HPDE6-E6E7 (cell line): ENCODE measurements around the gene CR1L.
"Not testable (repeated sequence)": the region's sequence is repeated elsewhere in the genome, so short reads cannot be mapped to it uniquely, and the experiment has no call there.

Source experiments
- DNase-seq: peaks from one replicate; pipeline ENCODE4 v3.0.0; 2011; ENCODE audit warnings: missing footprints; ENCODE audit errors: extremely low spot score

CR1L gene

DNA sequence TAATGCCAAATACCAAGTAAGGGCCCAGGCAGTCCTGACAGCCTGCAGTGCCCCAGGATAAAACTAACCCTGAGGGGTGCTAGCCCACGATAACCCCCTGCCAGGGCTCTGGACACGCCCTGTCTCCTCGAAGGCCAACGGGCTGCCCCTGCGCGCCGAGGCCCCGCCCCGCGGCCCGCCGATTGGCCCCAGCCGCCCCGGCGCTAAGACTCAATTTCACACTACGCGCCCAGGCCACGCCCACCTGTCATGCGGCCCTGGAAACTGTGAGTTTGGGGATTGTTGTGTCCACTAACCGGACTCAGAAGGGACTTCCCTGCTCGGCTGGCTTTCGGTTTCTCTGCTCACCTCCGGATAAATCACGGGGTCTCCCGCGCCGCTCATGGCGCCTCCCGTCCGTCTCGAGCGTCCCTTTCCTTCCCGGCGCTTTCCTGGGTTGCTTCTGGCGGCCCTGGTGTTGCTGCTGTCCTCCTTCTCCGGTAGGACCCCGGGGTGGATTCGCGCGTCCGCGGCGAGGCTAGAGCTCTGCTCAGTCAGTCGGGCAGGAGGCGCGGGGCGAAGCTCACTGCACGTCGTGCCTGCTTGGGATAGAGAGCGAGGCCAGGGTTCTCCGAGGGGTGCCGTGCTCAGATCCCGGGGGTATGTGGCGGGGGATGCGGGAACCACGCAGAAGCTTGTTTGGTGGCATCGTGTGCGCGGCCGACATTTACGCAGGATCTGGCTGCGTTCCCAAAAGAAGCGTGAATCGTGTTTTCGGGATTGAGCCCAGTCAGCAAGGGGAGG is at the start of gene CR1L:
Gene CR1L, plus strand, starts transcription at position 282 of the 783 bp plus-strand sequence. Its CDS starts 101 bp downstream, at position 383.
- peak; percentile 55 for DNase-seq

DNA sequence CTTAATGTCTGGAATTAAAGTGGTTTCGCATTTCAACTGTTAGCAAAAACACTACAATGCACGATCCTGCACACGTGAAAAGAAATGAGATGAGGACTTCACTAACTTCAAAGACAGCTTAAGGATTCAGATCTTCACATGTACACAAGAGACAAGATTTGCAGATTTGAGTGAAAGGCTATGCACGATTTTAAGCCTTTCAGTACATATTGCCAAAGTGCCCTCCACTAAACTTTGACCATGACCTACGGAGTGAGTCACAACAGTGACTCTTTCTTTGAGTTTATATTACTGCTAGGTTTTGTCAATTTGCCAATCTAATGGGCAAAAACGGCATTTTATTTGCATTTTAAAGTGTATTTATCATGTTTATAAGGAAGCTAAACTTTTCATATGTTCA is 41.2 kb upstream of the CR1L start:
- peak; percentile 9 for DNase-seq

DNA sequence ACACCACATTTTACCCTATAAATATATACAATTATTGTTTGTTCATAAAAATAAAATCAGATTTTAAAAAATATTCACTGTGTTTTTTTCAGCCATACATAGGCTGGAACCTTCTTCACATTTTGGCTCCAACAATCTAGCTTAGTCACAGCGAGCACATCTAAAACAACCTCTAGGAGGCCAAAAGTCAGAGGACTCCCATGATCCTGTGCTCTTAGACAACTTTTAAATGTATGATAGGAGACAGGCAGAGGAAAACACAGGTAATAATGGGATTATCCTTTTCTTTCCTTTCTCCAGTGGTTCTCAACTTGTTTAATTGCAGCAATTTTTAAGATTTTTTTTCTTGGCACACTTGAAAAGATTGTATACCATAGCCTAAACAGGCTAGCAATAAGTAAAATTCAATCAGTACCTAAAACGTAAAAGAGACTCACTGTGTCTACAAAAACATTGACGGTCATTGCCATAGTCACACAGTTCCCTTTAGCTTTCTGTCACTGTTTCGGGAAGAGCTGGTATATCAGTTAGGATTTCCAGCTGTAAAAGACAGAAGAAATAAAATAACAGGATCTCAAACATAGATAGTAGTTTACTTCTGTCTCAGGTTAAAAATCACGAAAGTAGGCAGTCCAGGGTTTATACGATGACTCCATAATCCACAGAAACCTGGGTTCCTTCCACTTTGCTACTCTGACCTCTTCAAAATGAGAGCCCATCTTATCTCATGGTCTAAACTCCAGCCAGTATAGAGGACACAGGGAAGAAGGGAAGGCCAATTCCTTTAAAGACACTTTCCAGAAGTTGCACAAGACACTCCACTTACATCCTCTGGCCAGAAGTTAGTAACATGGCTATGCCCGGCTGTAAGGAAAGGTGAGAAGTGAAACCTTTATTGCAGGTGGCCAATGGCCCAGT is 39.2 kb upstream of the CR1L start:
- DNase-seq: no peak

DNA sequence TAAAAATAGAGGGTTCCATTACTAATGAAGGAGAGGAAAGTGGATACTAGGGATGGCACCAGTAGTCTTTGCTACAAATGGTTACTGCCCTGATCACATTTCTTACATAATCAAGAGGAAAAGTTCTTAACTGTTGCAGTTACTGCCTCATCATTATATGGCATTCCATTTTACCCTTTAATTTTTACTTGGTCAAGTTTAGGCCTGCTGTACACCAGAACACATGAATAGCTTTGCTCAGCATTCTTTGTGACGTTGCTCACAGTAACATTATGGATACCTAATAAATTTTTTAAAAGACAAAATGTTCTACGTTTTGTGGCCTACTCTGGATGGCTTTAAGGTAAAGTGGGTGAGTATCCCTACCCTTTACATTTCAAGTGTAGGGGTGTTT is 38.6 kb upstream of the CR1L start:
- DNase-seq: no peak

DNA sequence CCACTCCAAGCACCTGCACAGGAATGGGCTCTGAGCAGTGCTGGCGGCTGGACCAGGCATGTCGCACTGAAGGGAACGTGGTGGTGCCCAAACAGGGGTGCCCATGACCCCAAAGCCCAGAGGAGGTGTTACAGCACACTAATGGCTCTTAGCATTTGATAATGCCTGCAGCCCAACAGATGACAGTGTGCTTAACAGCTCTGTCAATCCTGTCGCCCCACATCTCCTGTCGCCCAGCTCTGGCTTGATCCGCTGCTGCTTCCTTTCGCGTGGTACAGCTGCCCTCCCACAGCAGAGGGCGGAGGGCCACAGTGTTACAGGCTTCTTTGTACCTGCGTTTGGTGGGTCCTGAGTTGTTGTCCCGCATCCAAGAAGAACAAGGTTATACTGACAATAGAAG is 32.2 kb upstream of the CR1L start:
- no peak for DNase-seq

DNA sequence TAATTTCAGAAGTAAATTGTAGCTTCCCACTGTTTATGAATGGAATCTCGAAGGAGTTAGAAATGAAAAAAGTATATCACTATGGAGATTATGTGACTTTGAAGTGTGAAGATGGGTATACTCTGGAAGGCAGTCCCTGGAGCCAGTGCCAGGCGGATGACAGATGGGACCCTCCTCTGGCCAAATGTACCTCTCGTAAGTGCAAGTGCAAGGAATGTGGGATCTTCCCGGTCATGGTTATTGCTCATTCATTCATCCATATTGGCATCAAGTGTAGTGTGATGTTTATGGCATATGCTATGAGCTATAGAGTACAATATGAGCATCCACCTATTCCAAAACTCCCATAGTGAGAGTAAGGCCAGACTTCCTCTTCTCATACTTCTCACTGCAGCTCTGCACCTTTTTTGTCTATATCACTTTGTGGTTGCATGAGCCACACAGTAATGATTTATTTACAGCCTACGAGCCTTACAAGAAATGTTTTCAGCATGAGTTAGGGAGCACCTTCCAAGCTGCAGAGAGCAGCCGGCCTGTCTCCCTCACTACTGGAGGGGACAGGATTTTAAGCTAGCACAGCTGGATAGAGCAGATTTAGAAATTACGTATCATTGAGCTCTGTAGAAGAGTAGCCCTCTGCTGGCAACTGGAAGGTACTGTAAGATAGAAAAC is 24.9 kb upstream of the CR1L start:
- peak; percentile 22 for DNase-seq

DNA sequence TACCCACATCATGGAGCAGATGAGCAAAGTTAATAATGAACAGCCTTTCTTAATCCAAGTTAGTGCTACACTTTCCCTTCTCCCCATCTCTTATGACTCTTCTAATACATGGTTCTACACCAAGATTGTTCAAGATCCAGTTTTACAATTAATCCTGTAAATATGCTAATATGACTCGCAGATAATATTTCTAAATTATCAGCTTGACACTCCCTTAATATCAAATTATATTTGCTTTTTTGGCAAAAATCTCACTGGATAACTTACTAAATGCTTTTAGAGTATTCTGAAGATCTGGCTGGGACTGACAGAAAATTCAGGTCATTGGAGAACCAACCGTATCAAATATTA is 24.4 kb upstream of the CR1L start:
- DNase-seq: no peak

DNA sequence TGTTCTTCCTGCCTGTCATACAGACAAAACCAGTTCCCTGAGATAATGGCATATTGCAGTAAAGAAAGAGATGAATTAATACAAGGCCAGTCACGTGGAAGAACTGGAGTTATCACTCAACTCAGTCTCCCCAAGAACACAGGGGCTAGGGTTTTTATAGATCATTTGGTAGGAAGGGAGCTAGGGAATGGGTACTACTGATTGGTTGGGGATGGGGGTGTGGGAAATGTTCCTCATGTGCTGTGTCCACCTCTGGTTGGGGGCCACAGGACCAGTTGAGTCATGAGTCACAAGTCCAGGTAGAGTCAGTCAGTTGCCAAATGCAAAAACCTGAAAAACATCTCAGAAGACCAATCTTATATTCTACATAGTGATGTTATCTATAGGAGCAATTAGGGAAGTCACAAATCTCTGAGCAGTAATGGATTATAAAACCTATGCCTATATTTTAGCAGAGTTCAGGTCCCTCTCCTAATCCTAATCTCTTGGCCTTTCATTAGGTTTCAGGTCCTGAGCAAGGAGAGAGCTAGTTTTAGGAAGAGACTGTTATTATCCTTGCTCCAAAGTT is 19.3 kb upstream of the CR1L start:
- DNase-seq: not testable (repeated sequence)

DNA sequence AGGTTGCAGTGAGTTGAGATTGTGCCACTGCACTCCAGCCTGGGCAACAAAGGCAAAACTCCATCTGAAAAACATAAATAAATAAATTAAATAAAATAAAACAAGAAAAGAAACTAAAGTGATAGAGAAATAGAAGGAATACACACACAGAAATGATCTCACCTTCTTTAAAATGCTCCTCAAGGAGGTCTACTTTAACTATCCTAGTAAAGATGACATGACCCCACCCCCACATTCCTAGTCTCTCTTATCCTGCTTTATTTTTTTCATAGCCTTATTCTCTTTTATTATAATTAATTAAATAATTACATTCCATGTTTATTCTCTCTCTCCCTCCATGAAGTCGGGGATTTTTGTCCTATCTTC is 18.0 kb upstream of the CR1L start:
- no peak for DNase-seq

DNA sequence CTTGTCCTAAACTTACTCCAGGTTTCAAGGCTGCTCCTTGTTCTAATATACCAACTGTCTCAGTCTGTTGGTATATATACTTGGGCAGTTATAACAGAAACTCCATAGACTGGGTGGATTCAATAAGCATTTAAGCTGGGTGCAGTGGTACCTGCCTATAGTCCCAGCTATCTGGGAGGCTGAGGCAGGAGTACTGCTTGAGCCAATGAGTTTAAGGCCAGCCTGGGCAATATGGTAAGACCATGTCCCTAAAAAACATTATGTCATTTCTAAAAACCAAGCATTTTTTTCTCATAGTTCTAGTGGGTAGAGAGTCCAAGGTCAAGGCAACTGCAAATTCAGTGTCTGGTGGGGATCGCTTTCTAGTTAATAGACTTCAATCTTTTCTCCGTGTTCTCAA is 17.4 kb upstream of the CR1L start:
- no peak for DNase-seq

DNA sequence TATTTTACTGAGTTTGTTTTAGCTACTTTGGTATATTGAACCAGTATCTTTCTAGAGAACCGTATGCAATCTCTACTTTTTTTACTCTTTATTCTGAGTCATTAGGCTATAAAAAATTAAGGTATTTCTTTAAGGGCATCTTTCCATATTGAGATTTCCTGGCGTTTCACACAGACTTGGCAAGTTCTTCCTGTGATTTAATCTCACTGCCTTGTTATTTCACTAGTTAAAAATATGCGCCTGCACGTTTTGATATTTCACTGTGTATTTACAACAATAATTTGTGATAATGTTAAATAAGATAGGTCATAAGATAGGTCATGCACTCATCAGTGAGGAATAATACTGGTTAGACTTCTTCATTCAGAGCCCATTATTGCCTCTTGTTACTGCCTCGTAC is 16.2 kb upstream of the CR1L start:
- no peak for DNase-seq

DNA sequence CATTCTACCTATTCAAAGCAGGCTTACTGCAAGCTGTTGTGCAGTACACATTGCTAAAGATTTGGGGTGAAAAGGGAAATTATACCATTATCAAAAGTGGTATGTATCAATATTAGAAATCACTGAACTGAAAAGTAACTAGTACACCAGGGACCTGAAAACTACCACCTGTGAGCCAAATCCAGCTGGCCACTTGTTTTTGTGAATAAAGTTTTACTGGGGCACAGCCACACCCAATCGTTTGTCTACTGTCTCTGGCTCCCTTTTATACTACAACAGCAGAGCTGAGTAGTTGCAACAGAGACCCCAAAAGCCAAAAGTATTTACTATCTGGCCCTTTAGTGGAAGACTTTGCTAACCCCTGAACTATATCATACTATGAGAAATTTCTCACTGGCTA is 13.8 kb upstream of the CR1L start:
- no peak for DNase-seq

DNA sequence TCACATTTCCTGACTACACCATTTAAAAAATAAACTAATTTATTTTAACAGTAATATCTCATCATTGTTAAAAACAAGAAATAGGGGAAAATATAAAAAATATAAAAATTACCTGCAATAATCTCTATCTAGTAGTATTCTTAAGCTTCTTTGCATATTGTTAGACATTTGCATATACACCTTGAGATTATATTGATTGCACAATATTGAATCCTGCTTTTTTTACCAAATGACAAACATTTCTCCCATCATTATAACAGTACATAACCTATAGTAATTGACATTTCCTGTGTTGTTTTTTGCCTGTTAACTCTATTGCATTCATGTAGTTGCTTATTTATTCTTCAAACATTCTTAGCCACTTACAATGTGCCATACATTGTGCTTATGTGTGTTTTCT is 11.7 kb upstream of the CR1L start:
- no peak for DNase-seq

DNA sequence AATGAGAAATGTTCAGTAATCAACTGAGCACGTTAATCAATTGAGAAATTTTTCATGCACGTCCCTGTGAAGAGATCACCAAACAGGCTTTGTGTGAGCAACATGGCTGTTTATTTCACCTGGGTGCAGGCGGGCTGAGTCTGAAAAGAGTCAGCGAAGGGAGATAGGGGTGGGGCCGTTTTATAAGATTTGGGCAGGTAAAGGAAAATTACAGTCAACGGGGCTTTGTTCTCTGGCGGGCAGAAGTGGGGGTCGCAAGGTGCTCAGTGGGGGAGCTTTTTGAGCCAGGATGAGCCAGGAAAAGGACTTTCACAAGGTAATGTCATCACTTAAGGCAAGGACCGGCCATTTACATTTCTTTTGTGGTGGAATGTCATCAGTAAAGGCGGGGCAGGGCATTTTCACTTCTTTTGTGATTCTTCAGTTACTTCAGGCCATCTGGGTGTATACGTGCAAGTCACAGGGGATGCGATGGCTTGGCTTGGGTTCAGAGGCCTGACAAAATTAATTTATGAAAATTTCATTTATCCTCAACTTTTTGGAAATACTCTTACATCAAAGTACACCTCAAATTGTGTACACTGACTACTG is 11.1 kb upstream of the CR1L start:
- not testable (repeated sequence) for DNase-seq

DNA sequence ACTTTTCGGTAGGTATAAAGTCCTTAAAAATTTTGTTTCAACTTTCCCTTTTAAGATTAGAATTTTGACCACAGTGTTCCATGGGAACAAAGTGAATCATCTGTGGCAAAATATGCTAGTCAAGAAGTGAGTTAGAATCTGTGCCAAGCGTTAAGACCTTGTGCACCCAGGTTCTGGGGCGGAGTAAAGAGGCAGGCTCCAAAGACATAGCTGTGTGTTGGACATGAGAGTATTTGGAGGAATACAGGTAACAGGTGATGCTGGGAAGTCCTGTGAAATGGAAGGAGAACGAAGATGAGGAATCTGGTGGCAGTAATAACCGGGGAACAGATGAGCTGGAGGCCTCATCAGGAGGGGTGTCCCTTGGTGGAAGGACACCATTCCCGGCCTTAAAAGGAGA is 10.6 kb upstream of the CR1L start:
- DNase-seq: not testable (repeated sequence)

DNA sequence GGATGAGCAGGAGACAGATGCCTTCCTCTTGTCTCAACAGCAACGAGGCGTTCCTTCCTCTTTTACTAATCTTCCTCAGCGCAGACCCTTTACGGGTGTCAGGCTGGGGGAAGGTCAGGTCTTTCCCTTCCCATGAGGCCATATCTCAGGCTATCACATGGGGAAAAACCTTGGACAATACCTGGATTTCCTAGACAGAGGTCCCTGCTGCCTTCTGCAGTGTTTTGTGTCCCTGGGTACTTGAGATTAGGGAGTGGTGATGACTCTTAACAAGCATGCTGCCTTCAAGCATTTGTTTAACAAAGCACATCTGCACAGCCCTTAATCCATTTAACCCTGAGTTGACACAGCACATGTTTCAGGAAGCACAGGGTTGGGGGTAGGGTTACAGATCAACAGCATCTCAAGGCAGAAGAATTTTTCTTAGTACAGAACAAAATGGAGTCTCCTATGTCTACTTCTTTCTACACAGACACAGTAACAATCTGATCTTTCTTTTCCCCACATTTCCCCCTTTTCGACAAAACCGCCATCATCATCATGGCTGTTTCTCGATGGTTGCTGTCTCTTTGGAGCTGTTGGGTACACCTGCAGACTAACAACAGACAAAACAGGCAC is 9.3 kb upstream of the CR1L start:
- DNase-seq: not testable (repeated sequence)

DNA sequence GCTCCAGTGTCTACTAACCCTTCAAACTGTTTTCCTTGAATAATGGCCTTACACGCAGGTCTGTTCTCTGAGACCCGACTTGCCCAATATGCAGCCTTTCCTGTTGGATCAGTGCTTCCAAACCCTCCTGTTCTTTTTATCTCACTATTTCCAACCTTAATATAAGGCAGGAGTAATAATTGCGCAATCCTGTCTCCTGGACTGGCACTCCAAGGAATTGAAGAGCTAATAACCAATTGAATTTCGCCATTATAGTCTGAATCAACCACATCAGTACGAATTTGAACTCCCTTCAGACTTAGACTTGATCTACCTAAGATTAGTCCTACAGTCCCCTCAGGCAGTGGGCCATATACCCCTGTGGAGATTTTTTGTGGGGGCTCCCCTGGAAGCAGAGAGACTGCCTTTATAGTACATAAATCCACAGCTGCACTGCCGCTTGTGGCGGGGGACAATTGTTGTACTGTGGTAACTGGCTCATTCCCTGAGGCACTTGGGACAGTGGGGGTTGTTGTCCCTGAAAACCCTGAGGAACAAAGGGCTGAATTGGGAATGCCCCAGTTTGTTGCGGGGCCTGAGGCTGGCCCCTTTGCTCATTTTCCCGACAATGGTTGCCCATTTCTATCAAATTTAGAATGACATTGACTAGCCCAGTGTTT is 6.3 kb upstream of the CR1L start:
- DNase-seq: not testable (repeated sequence)

DNA sequence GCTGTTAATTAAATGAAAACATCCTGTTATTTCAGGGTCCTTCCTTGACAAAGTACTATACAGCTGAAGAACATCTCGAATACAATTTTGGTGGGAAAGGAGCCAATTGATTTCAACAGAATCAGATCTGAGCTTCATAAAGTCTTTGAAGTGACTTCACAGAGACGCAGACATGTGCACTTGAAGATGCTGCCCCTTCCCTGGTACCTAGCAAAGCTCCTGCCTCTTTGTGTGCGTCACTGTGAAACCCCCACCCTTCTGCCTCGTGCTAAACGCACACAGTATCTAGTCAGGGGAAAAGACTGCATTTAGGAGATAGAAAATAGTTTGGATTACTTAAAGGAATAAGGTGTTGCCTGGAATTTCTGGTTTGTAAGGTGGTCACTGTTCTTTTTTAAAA is 5.6 kb upstream of the CR1L start:
- not testable (repeated sequence) for DNase-seq

DNA sequence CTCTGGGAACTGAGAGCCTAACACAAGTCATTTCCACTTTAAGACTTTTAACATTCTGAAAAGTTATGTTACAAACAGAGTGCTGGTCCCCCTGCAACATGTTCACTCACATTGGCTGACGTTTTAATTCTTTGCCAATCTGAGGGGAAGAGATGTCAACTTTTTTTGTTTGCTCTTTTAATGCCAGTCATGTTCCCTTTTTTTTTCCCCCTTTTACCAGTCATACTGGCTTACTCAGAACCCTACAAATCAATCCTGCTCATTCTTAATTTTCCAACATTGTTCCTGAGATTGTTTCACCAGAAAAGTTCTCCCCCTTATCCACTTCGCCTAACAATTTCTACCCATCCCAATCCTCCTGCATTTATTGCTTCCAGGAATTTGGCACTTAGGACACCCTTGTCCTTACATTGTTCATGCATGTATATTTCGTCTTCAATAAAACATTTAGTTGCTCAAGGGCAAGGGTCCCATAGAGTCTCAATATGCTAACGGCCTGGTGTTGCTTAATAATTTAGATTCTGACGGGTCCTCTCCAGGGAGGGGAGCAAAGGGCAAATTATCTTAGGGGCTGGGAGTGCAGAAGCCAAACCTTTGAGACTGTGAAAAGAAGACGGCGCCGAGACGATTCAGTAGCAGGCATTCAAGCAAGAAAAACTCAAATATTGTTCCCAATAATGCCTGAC is 624 bp upstream of the CR1L start:
- no peak for DNase-seq

DNA sequence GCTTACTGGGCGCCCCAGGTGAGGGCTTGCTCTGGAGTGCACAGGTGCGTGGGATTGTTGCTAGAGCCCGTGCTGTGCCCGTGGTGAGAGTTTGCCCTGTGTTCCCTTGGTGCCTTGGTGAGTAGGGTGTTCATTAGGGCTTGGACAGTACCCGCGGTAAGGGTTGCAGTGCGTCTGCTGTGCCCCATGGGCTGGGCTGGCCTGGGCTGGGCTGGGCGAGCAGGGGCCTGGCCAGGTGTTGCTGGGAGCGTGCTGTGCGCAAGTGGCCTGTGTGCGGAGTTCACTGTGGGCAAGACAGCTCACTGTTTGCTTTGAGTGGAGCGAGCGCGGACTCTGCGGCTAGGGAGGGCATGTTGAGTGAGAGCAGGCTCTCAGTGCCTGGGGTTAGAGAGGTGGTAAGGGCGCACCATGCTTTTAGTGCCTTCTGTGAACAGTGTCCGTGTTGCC is 725 bp downstream of the CR1L start:
- DNase-seq: no peak
